PC-9 (cell line): ENCODE results near the gene DCTN2.

ENCODE experiments used
- CTCF ChIP-seq: fragments of 200-600 bp; sonication (generic); conservative IDR thresholded peaks from 2 replicates; pipeline ENCODE4 v1.6.1; 2017; ENCODE audit warnings: mixed run types, antibody characterized with exemption, mild to moderate bottlenecking, moderate library complexity
- EZH2 ChIP-seq: fragments of 200-600 bp; sonication (generic); IDR thresholded peaks from 2 replicates; pipeline ENCODE4 v1.8.0; 2017; ENCODE audit warnings: antibody characterized with exemption, low read depth

DNA sequence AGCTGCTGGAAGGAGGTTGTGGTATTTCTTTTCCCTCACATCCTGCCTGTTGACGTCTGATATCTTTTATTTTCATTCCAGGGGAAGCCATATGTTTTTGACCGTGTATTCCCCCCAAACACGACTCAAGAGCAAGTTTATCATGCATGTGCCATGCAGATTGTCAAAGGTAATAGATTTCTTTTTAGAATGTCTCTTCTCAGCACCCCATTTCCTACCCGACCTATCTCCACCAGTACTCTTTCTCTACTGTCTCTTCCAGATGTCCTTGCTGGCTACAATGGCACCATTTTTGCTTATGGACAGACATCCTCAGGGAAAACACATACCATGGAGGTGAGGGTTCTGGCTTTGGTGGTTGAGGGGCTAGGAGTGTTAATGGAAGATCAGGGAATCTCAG is 16.4 kb upstream of the DCTN2 start:
- TF ChIP-seq CTCF (no peak), EZH2 (no peak)
